Psoas muscle (tissue), 8 donors: ENCODE measurements around the gene SMIM23. TPM values are rescaled to one million over a fixed set of nuclear protein-coding genes. Genes with fewer than 3 reads are reported as not detected.

ENCODE experiments used
- ATAC-seq, 4 donors: fragments of 200-7000 bp; cut with Tn5 transposase; one replicate each; pipeline ENCODE4 v1.9.1; 2020; ENCODE audit warnings: moderate library complexity in 3 of 4, mild to moderate bottlenecking in 2 of 4
- DNase-seq, 2 donors: peaks; one replicate each; pipeline ENCODE4 v3.0.0-alpha.2; 2020
- H3K27ac ChIP-seq: fragments of 200-600 bp; one replicate; pipeline ENCODE4 v1.8.0; 2022
- H3K27me3 ChIP-seq, 3 donors: fragments of 200-600 bp in 1 of 3; one replicate each; pipeline versions ENCODE4 v1.6.1 to v1.8.0; 2013 to 2022; ENCODE audit warnings: low read length in 2 of 3, mild to moderate bottlenecking in 2 of 3, moderate library complexity in 1 of 3; ENCODE audit not compliant: insufficient read depth in 3 of 3
- H3K36me3 ChIP-seq, 2 donors: fragments of 200-600 bp in 1 of 2; one replicate each; pipeline versions ENCODE4 v1.6.1 to v1.8.0; 2013 to 2022; ENCODE audit warnings: low read depth in 1 of 2, mild to moderate bottlenecking in 1 of 2, moderate library complexity in 1 of 2; ENCODE audit not compliant: insufficient read depth in 1 of 2
- H3K4me1 ChIP-seq: fragments of 200-600 bp; one replicate; pipeline ENCODE4 v1.8.0; 2022
- H3K4me3 ChIP-seq: fragments of 200-600 bp; one replicate; pipeline ENCODE4 v1.8.0; 2022; ENCODE audit warnings: mild to moderate bottlenecking
- H3K9me3 ChIP-seq: fragments of 200-600 bp; one replicate; pipeline ENCODE4 v1.8.0; 2022
- CTCF ChIP-seq: fragments of 200-600 bp; IDR thresholded peaks from one replicate; pipeline ENCODE4 v1.8.0; 2022; ENCODE audit warnings: antibody characterized with exemption
- WGBS, 3 donors: extraction: QIAGEN DNeasy Blood & Tissue Kit; methylation state at CpG; one replicate each; pipeline versions ENCODE4 v1.1.6 to v1.1.7; 2013; 5-methylcytosine and 5-hydroxymethylcytosine counted together
- intact Hi-C, 2 donors: fragments of 100-400 bp; cut with DNase I; formaldehyde crosslinking; loops; one replicate each; pipeline versions ENCODE4 v1.11.0 to v1.14.2; 2022
- polyA plus RNA-seq, 3 donors: library from polyadenylated mRNA; stranded (reverse); fragments of 200-250 nt; gene quantifications; one replicate each; pipeline ENCODE4 v1.2.3, GENCODE V29; 2013
- total RNA-seq, 4 donors: library from RNA; stranded (reverse); fragmentation: NEBNext Ultra II Directional in 2 of 4; extraction: Animal tissue kit (Norgen Biotek cat#: 25700) in 2 of 4; gene quantifications; one replicate each; pipeline versions ENCODE4 v1.2.1 to v1.2.4, GENCODE V29; 2021 to 2023
- donor health status: healthy with polysubstance abuse.
- donor health status: DM: no; HTN: no; CAD: no; lungs with moderate emphysema.
- donor health status: Bipolar disorder and iron deficiency.
- donor health status: healthy.
- donor health status: DM: yes; HTN: yes; CAD: no.
- donor health status: DM: no; HTN: no; CAD: no.
- donor health status: DM: no; HTN: no; CAD: no.
- donor health status: DM: yes; HTN: yes; CAD: no.

The SMIM23 gene
- total and polyA plus RNA-seq, 7 donors, result not detected

- DNase-seq (no peak), ATAC-seq (no peak)
- no peaks in the 10 kb centered on the region for H3K27me3 ChIP-seq
- no peaks in the 10 kb centered on the region for H3K9me3 ChIP-seq
- no peak overlapping the region for H3K4me3 ChIP-seq
- no peaks in the 10 kb centered on the region for H3K36me3 ChIP-seq
- no peak for TF ChIP-seq CTCF
- H3K4me1 ChIP-seq, result no peaks in the 10 kb centered on the region
- 86 to 93% (median 92%) methylated on average over 2 of the region's 2 CpGs for WGBS, 3 donors
- intact Hi-C loops, result no loop called here
- H3K27ac ChIP-seq, result no peak overlapping the region
Measured at GRCh38 chr5:171795381-171795780, 9.8 kb downstream of the SMIM23 start.

- Histone ChIP-seq H3K9me3 (no peaks in the 10 kb centered on the region), H3K4me1 (no peaks in the 10 kb centered on the region), H3K27me3 (no peaks in the 10 kb centered on the region), H3K27ac (no peak overlapping the region), H3K4me3 (no peak overlapping the region), H3K36me3 (no peaks in the 10 kb centered on the region)
- WGBS, 3 donors, result 89 to 93% (median 89%) methylated on average over 8 of the region's 8 CpGs
- ATAC-seq, result no peak
- no peak for DNase-seq
- TF ChIP-seq CTCF, result no peak
- intact Hi-C loops, result no loop called here
Measured at GRCh38 chr5:171796436-171796835, 10.8 kb downstream of the SMIM23 start.

GRCh38 chr5:171797543-171797942 is 11.9 kb downstream of the SMIM23 start:
- WGBS, 3 donors, result 67 to 69% (median 68%) methylated on average over 5 of the region's 5 CpGs
- ATAC-seq, result no peak

GRCh38 chr5:171798418-171798817 is 12.8 kb downstream of the SMIM23 start:
- H3K4me3 ChIP-seq, result no peak overlapping the region
- 58 to 66% (median 65%) methylated on average over 8 of the region's 8 CpGs for WGBS, 3 donors
- DNase-seq (no peak), ATAC-seq (no peak)
- H3K9me3 ChIP-seq, result no peaks in the 10 kb centered on the region
- H3K27me3 ChIP-seq, result no peaks in the 10 kb centered on the region
- no peaks in the 10 kb centered on the region for H3K36me3 ChIP-seq
- TF ChIP-seq CTCF, result no peak
- intact Hi-C loops, result no loop called here
- no peaks in the 10 kb centered on the region for H3K4me1 ChIP-seq
- H3K27ac ChIP-seq, result no peak overlapping the region

More at GRCh38 chr5:171797543-171797942, 11.9 kb downstream of the SMIM23 start:
- no peak for TF ChIP-seq CTCF
- no peak overlapping the region for H3K27ac ChIP-seq
- H3K4me1 ChIP-seq, result no peaks in the 10 kb centered on the region
- no peaks in the 10 kb centered on the region for H3K9me3 ChIP-seq
- H3K27me3 ChIP-seq, result no peaks in the 10 kb centered on the region
- no peak for DNase-seq
- intact Hi-C loops, result no loop called here
- no peak overlapping the region for H3K4me3 ChIP-seq
- H3K36me3 ChIP-seq, result no peaks in the 10 kb centered on the region

- intact Hi-C loops, result no loop called here
- TF ChIP-seq CTCF, result no peak
- Histone ChIP-seq H3K27ac (no peak overlapping the region), H3K27me3 (peaks cover 0 to 12% (median 5%) of the 10 kb centered on the region in 3 donors), H3K9me3 (no peaks in the 10 kb centered on the region), H3K4me1 (no peaks in the 10 kb centered on the region), H3K4me3 (no peak overlapping the region), H3K36me3 (no peaks in the 10 kb centered on the region)
- DNase-seq, result no peak
- no peak for ATAC-seq
- 77 to 87% (median 86%) methylated on average over 1 of the region's 1 CpG for WGBS, 3 donors
Measured at GRCh38 chr5:171801839-171802238, 16.2 kb downstream of the SMIM23 start.
